ENCODE data around the gene UNC45A.

- TF ChIP-seq CTCF (IDR thresholded peaks at IDR 0.05), result no peak
- TF ChIP-seq POLR2A (IDR thresholded peaks at IDR 0.05), result no peak
Measured at GRCh38 chr15:90930861-90931574, 4.1 kb upstream of the UNC45A start.

Data from thyroid gland (tissue), 4 donors.